Superior temporal gyrus (tissue), 1 donor: ENCODE results near the gene USH1C.

ENCODE experiments used
- DNase-seq: peaks from one replicate; pipeline ENCODE4 v3.0.0-alpha.2; 2016; ENCODE audit errors: extremely low spot score

USH1C gene

DNA sequence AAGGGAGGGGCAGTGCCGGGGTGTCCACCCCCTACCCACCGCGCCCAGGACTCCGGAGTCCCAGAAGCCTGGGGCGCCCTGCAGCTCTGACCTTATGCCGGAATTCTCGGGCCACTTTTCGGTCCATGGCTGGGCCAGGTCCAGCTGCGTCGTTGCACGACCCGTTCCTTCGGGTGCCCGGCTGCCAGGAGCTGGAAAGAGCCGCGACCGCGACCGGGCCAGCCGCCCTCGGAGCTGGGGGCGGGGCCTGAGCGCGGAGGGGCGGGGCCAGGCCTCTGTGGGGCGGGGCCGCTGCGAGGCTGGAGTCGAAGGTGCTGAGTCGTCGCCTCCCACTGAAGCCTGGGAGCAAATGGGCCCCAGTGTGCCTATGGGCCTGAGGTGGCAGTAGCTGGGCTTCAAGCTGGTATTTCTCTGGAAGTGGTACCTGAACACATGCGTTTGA lies at the start of gene USH1C:
TSS of gene USH1C (minus strand) at position 236 of the 442 bp plus-strand sequence. CDS start at position 127, 109 bp downstream.
- DNase-seq, result no peak

GRCh38 chr11:17593466-17594245 lies 49.4 kb upstream of the USH1C start:
- DNase-seq, result no peak

- DNase-seq, result no peak
These were observed 47.1 kb upstream of the USH1C start for GRCh38 chr11:17591293-17591692.

- DNase-seq, result no peak
These were observed 46.2 kb upstream of the USH1C start for GRCh38 chr11:17590463-17590862.

- DNase-seq, result no peak
These were observed 44.5 kb upstream of the USH1C start for GRCh38 chr11:17588721-17589120.

GRCh38 chr11:17588166-17588565 lies 44.0 kb upstream of the USH1C start:
- DNase-seq, result no peak

- DNase-seq, result no peak
These were observed 41.9 kb upstream of the USH1C start for GRCh38 chr11:17585911-17586695.

- no peak for DNase-seq
These were observed 37.5 kb upstream of the USH1C start for GRCh38 chr11:17581732-17582053.

DNA sequence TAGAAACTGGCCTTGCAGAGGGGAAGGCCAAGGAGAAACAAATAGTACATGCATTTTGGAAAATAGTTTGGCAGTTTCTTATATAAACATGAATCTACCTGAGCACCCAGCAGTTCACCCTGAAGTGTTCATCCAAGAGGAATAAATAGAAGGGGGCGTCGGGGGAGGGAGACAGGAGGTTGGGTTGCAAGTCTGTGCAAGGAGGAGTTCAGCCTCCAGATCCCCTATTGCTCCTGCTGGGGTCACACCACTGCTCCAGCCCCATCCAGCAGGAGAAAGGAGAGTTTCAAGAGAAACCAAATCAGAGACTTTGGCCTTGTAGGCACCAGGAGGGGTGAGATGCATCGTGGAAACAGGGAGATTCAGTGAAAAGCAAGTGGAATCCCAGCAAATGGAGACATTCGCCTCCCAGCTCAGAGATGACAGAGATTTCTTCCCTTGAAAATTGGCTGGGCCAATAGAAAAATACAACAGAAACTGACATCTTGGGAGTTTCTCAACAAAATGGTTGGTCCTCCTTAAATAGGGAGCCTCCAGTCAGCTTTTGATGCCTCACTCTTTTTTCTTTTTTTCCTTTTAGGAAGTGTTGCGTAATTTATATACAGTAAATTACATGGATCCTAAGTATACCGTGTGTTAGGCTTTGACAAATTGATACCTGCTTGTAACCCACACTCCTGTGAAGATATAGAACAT lies 37.0 kb upstream of the USH1C start:
- DNase-seq, result no peak

DNA sequence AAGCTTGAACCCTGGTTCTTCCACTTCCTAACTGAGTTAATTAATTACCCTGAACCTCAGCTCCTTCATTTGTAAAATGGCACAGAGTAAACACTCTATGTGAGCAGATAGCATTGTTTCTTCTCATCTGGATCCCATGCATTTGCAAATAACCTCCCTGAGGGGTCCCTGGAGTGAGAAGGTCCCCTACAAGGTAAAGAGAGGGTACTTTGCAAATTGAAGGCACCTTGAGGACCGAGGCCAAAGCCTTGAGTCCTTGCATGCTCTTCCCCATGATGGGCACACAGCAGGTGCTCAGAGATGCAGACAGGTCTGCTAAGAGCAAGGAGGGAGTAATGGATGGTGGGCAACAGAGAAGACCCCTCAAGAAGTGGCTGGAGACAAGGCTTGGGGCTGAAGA lies 36.1 kb upstream of the USH1C start:
- DNase-seq, result no peak

DNA sequence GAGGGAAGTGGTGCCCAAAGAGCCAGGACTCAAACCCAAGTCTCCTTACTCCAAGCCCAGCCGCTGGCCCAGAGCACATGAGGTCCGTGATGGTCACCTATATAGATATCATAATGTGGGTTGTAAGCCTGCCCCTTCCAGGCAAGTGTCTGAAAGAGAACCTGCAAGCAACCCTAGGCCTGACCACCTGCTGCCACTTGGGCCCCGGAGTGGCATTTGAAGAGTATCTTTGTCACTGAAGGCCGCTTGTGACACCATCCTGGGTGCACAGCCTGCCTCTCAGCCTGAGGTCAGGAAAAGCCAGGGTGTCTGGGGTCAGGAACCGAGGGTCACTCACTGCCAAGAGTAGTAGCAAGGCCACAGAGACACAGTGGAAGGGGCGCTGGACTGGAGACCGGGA lies 35.2 kb upstream of the USH1C start:
- no peak for DNase-seq

DNA sequence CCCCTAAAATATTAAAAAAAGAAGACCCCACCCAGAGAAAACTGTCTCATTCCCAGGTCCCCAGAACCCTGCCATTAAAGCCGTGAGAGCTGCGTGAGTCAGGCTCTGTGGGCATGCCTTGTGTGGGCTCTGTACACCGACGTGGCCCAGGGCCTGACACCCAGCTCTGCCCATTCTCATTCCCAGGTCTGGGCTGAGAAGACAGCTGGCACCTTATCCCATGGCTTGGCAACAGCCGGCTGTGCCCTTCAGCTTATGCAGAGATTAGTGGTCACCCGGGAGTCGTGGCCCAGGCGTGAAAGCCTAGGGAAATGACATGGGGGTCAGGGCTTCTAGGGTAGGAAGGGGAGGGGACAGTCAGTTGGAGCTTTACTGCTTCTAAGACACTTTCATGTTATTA lies 34.7 kb upstream of the USH1C start:
- no peak for DNase-seq

DNA sequence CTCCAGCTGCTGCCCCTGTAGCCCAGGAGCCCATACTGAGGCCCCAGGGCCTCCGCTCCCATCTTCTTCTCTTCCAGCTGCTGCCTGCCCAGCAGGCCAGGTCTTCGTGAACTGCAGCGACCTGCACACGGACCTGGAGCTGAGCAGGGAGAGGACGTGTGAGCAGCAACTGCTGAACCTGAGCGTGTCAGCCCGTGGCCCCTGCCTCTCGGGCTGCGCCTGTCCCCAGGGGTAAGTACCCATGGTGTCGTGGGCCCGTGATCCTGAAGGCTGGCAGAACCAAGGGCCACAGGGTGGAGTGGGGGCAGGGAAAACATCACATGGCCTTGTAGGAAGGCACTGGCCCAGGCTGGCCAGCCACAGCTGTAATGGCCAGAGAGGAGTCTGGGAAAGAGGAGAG lies 34.1 kb upstream of the USH1C start:
- DNase-seq, result no peak

DNA sequence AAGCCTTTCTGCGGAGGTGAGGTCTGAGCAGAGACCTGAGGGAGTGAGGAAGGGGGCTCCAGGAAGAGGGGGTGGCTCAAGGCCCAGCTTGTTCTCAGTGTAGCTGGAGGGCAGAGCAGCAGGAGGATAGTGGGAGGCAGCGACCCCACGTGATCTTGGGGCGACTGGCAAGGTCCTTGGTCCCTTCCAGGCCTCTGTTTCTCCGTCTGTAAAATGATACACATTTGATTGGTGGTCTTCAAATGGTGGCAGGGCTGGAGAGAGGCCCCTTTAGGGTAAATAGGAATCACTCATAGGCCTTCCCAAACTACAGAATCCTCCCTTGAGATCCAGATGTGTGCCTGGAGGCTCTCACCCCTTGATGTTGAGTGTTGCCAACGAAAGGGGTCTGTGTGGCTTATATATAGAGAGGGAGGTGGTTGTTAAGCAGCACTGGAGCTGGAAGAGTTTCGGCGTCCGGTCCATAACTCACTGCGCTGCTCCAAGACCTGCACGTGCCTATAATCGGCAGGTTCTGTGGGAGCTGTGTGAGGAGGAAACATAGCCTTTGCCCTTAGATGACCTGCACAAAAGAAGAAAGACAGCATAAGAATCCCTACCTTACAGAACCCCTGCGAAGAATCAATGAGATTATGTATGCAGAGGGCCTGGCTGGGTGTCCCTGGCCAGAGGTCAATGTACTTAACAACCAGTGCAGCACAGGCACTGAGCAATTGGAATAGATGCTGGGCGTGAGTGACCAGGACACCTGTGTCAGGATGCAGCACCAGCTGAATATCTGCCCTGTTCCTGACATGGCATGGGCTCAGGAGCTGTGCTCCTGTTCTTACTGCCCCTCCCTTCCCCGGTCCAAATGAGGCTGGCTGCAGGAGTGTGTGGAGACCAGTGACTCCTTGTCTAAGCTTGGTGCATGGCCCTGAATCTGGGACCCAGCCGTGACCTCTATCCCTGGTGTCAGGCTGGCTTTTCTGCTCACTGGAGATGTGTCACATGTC lies 31.5 kb upstream of the USH1C start:
- no peak for DNase-seq

- no peak for DNase-seq
These were observed 30.2 kb upstream of the USH1C start for GRCh38 chr11:17574141-17575091.

DNA sequence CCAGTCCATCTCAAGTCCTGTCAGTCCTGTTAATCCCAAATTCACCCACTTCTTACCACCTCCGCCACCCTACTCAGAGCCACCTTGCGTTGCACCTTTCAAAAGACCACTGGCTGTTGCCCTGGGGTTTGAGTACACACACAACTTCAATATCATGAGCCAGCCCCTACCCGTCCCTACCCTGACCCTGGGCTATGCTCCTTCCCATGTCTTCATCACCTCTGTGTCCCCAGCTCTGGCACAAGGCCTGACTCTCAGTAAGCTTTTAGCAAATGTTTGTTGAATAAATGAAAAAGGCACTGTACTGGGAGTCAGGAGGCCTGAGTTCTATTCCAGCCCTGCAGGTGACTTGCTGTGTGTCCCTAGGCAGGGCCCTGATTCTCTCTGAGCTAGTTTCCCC lies 29.3 kb upstream of the USH1C start:
- DNase-seq, result no peak

GRCh38 chr11:17572791-17573460 lies 28.7 kb upstream of the USH1C start:
- no peak for DNase-seq

- no peak for DNase-seq
These were observed 28.1 kb upstream of the USH1C start for GRCh38 chr11:17572359-17572690.

DNA sequence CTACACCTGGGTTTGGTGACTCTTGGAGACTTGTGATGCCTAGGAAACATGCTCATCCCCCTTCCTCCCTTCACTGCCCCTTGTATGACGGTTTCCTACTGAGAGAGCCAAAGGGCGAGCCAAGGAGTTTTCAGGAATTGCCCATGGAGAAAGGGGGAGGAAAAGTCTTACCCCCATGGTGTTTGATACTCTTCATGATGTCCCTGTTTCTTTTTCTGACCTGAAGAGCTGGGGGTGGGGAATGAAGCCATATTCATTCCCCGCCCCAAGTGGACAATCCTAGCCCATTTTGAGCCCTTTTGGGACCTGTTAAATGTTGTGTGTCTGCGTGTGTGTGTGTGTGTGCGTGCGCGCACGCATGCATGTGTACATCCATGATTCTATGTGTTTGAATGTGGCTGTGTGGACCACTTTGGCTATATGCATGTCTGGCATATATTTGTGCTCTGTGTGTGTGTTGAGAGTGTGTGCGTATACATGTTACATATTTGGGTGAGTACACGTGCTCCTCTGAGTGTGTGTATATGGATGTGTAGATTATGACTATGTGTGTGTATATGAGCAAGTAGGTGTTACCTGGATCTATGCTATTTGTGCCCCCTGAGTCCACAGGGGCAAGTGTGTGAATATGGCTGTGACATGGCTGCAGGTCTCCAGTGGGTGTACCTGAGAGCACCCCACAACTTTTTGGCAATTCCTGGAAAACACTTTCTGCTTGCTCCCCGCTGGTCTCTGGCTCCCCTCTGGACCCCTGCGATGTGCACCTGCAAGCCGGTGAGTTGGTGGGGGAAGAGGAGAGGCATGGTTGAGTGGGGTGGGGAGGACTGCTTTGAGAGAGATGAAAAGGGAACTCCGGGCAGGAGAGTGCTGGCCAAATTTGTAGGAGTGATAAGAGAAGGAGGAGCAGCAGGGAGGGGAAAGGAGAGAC lies 27.5 kb upstream of the USH1C start:
- DNase-seq, result no peak
